PFSK-1 (cell line): ENCODE results near the gene PIP4K2A.

Source experiments
- FOXP2 ChIP-seq: optimal IDR thresholded peaks from 2 replicates; pipeline ENCODE3; 2011; ENCODE audit warnings: borderline replicate concordance, control low read depth, inconsistent platforms; ENCODE audit not compliant: insufficient read depth; ENCODE audit errors: extremely low read length, extremely low read depth
- POLR2AphosphoS5 ChIP-seq: IDR thresholded peaks from 2 replicates; pipeline ENCODE4 v1.6.1; 2012; ENCODE audit warnings: low read depth, mild to moderate bottlenecking, control low read depth, low read length, moderate library complexity
- REST ChIP-seq, 2 experiments: IDR thresholded peaks; 2 replicates each; pipeline versions ENCODE4 v1.6.1 to v1.8.0; 2011 to 2012; ENCODE audit warnings: low read depth in 2 of 2, low read length in 2 of 2, control low read depth in 1 of 2, inconsistent platforms in 1 of 2, mild to moderate bottlenecking in 1 of 2, moderate library complexity in 1 of 2; ENCODE audit not compliant: insufficient read depth in 1 of 2
- SIN3A ChIP-seq: IDR thresholded peaks from 2 replicates; pipeline ENCODE4 v1.6.1; 2012; ENCODE audit warnings: mild to moderate bottlenecking, low read length, moderate library complexity, borderline replicate concordance; ENCODE audit not compliant: insufficient read depth
- TAF1 ChIP-seq: IDR thresholded peaks from 2 replicates; pipeline ENCODE4 v1.6.1; 2012; ENCODE audit warnings: low read length, control low read depth, borderline replicate concordance; ENCODE audit not compliant: insufficient read depth

The PIP4K2A gene

GRCh38 chr10:22605168-22605567, 109.2 kb downstream of the PIP4K2A start:
- no peak for TF ChIP-seq SIN3A
- TF ChIP-seq TAF1, result no peak
- no peak for TF ChIP-seq REST (IDR thresholded peaks at IDR 0.05; ENCODE audit: insufficient read depth in 1 of 2, low read depth in 2 of 2, low read length in 2 of 2)
- TF ChIP-seq FOXP2, result no peak
- TF ChIP-seq POLR2AphosphoS5, result no peak

- no peak for TF ChIP-seq REST (IDR thresholded peaks at IDR 0.05; ENCODE audit: insufficient read depth in 1 of 2, low read depth in 2 of 2, low read length in 2 of 2)
- TF ChIP-seq POLR2AphosphoS5, result no peak
- no peak for TF ChIP-seq FOXP2
- no peak for TF ChIP-seq SIN3A
- no peak for TF ChIP-seq TAF1
These were observed 109.8 kb downstream of the PIP4K2A start for GRCh38 chr10:22604344-22605126.

GRCh38 chr10:22603581-22603980, 110.8 kb downstream of the PIP4K2A start:
- TF ChIP-seq REST (IDR thresholded peaks at IDR 0.05; ENCODE audit: insufficient read depth in 1 of 2, low read depth in 2 of 2, low read length in 2 of 2) (no peak), TAF1 (no peak), SIN3A (no peak), FOXP2 (no peak), POLR2AphosphoS5 (no peak)

- no peak for TF ChIP-seq FOXP2
- no peak for TF ChIP-seq TAF1
- no peak for TF ChIP-seq POLR2AphosphoS5
- TF ChIP-seq REST (IDR thresholded peaks at IDR 0.05; ENCODE audit: insufficient read depth in 1 of 2, low read depth in 2 of 2, low read length in 2 of 2), result no peak
- TF ChIP-seq SIN3A, result no peak
These were observed 112.8 kb downstream of the PIP4K2A start for GRCh38 chr10:22601618-22602017.

- no peak for TF ChIP-seq POLR2AphosphoS5
- TF ChIP-seq TAF1, result no peak
These were observed 114.6 kb downstream of the PIP4K2A start for GRCh38 chr10:22599636-22600228.
